HG02610 (cell line): Measurements from ENCODE around the gene CHRD.

ENCODE experiments used
- ATAC-seq: cut with Tn5 transposase; IDR thresholded peaks from one replicate; pipeline ENCODE4 v1.9.1; 2021; ENCODE audit warnings: mild to moderate bottlenecking, moderate library complexity; ENCODE audit not compliant: unreplicated experiment

Gene CHRD

GRCh38 chr3:184346480-184347190, 33.2 kb upstream of the CHRD start:
- no peak for ATAC-seq

GRCh38 chr3:184347321-184348056, 32.4 kb upstream of the CHRD start:
- ATAC-seq, result no peak

- ATAC-seq, result no peak
These were observed 31.8 kb upstream of the CHRD start for GRCh38 chr3:184348057-184348382.

GRCh38 chr3:184349563-184350470, 30.0 kb upstream of the CHRD start:
- ATAC-seq, result no peak

GRCh38 chr3:184350618-184351017, 29.2 kb upstream of the CHRD start:
- ATAC-seq, result no peak

GRCh38 chr3:184351511-184352148, 28.2 kb upstream of the CHRD start:
- no peak for ATAC-seq

GRCh38 chr3:184352149-184352785, 27.6 kb upstream of the CHRD start:
- no peak for ATAC-seq

- ATAC-seq, result no peak
These were observed 26.8 kb upstream of the CHRD start for GRCh38 chr3:184352897-184353545.

GRCh38 chr3:184353546-184353941, 26.3 kb upstream of the CHRD start:
- no peak for ATAC-seq

- ATAC-seq, result no peak
These were observed 25.6 kb upstream of the CHRD start for GRCh38 chr3:184354121-184354728.

GRCh38 chr3:184354754-184355153, 25.1 kb upstream of the CHRD start:
- ATAC-seq, result no peak

GRCh38 chr3:184355261-184356040, 24.4 kb upstream of the CHRD start:
- no peak for ATAC-seq

GRCh38 chr3:184357248-184358123, 22.4 kb upstream of the CHRD start:
- ATAC-seq, result no peak

- no peak for ATAC-seq
These were observed 21.6 kb upstream of the CHRD start for GRCh38 chr3:184358124-184358767.

- ATAC-seq, result no peak
These were observed 20.9 kb upstream of the CHRD start for GRCh38 chr3:184358921-184359350.

- ATAC-seq, result no peak
These were observed 20.2 kb upstream of the CHRD start for GRCh38 chr3:184359610-184360009.
